Measurements from ENCODE around the gene VMP1.

The VMP1 gene

GRCh38 chr17:59766491-59766890 lies 59.0 kb downstream of the VMP1 start:
- intact Hi-C loops (cut with DNase I; ENCODE audit: low total_unique reads): no loop called here
- TF ChIP-seq, protein P1, sequence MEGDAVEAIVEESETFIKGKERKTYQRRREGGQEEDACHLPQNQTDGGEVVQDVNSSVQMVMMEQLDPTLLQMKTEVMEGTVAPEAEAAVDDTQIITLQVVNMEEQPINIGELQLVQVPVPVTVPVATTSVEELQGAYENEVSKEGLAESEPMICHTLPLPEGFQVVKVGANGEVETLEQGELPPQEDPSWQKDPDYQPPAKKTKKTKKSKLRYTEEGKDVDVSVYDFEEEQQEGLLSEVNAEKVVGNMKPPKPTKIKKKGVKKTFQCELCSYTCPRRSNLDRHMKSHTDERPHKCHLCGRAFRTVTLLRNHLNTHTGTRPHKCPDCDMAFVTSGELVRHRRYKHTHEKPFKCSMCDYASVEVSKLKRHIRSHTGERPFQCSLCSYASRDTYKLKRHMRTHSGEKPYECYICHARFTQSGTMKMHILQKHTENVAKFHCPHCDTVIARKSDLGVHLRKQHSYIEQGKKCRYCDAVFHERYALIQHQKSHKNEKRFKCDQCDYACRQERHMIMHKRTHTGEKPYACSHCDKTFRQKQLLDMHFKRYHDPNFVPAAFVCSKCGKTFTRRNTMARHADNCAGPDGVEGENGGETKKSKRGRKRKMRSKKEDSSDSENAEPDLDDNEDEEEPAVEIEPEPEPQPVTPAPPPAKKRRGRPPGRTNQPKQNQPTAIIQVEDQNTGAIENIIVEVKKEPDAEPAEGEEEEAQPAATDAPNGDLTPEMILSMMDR (IDR thresholded peaks at IDR 0.05): no peak
- H3K27me3 ChIP-seq: no peaks in the 10 kb centered on the region
- DNase-seq: no peak
- H3K36me3 ChIP-seq: peaks cover 5 to 13% (median 6%) of the 10 kb centered on the region in 3 donors
- H3K9me3 ChIP-seq: no peaks in the 10 kb centered on the region
- no peak overlapping the region for H3K27ac ChIP-seq
- H3K4me1 ChIP-seq: peaks cover 0 to 28% (median 4%) of the 10 kb centered on the region in 4 donors
- no peak overlapping the region for H3K4me3 ChIP-seq

GRCh38 chr17:59767176-59767575 lies 59.7 kb downstream of the VMP1 start:
- H3K27me3 ChIP-seq: no peaks in the 10 kb centered on the region
- no peak overlapping the region for H3K4me3 ChIP-seq
- H3K36me3 ChIP-seq: peaks cover 5 to 13% (median 6%) of the 10 kb centered on the region in 3 donors
- intact Hi-C loops (cut with DNase I; ENCODE audit: low total_unique reads): no loop called here
- H3K27ac ChIP-seq: no peak overlapping the region
- no peak for DNase-seq
- no peaks in the 10 kb centered on the region for H3K9me3 ChIP-seq
- TF ChIP-seq, protein P1 (IDR thresholded peaks at IDR 0.05): no peak
- H3K4me1 ChIP-seq: peaks cover 0 to 22% (median 4%) of the 10 kb centered on the region in 4 donors

- Histone ChIP-seq H3K4me1 (no peaks in the 10 kb centered on the region), H3K9me3 (no peaks in the 10 kb centered on the region), H3K27ac (no peak overlapping the region), H3K36me3 (peaks cover 15 to 16% (median 16%) of the 10 kb centered on the region in 3 donors), H3K27me3 (no peaks in the 10 kb centered on the region), H3K4me3 (no peak overlapping the region)
- TF ChIP-seq, protein P1 (IDR thresholded peaks at IDR 0.05): no peak
- no peak for DNase-seq
- intact Hi-C loops (cut with DNase I; ENCODE audit: low total_unique reads): no loop called here
These were observed 62.4 kb downstream of the VMP1 start for GRCh38 chr17:59769887-59770286.

DNA sequence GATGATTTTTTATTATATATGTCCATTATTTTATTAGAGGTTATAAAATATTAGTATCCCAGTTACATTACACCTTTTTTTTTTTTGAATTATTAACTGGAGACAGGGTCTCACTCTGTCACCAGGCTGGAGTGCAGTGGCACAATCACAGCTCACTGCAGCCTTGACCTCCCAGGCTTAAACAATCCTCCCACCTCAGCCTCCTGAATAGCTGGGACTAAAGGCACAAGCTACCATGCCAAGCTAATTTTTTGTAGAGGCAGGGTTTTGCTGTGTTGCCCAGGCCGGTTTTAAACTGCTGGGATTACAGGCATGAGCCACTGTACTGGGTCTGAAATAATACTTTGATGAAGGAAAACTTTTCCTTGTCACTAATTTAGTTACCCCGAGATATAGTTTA lies 63.6 kb downstream of the VMP1 start:
- Histone ChIP-seq H3K36me3 (peaks cover 21 to 26% (median 26%) of the 10 kb centered on the region in 3 donors), H3K4me3 (no peak overlapping the region), H3K27me3 (no peaks in the 10 kb centered on the region), H3K9me3 (no peaks in the 10 kb centered on the region), H3K4me1 (no peaks in the 10 kb centered on the region), H3K27ac (no peak overlapping the region)
- DNase-seq: no peak
- intact Hi-C loops (cut with DNase I; ENCODE audit: low total_unique reads): no loop called here
- TF ChIP-seq, protein P1 (IDR thresholded peaks at IDR 0.05): no peak

DNA sequence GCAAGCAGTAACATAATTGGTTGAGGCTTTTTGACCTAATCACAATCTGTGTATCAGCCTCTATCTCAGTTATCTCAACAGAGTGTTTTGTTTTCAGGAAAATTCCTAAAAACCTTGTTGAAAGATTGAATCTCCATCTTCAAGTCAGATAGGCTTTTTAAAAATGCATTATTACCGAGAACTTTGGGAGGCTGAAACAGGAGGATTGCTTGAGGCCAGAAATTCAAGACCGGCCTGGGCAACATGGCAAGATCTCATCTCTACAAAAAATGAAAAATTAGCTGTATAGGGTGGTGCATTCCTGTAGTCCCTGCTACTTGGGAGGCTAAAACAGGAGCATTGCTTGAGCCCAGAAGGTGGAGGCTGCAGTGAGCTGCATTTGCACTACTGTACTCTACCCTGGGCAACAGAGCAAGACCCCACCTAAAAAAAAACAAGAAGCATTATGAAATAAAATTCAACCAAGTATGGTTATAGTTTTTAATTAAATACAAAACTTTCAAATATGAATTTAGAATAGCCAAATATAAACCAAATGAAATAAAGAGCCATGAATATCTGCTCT lies 68.4 kb downstream of the VMP1 start:
- H3K36me3 ChIP-seq: peaks cover 31 to 49% (median 44%) of the 10 kb centered on the region in 3 donors
- no peak overlapping the region for H3K27ac ChIP-seq
- intact Hi-C loops (cut with DNase I; ENCODE audit: low total_unique reads): no loop called here
- no peaks in the 10 kb centered on the region for H3K4me1 ChIP-seq
- H3K9me3 ChIP-seq: no peaks in the 10 kb centered on the region
- TF ChIP-seq, protein P1 (IDR thresholded peaks at IDR 0.05): no peak
- no peaks in the 10 kb centered on the region for H3K27me3 ChIP-seq
- H3K4me3 ChIP-seq: no peak overlapping the region
- DNase-seq: no peak

- H3K36me3 ChIP-seq: peaks cover 31 to 49% (median 44%) of the 10 kb centered on the region in 3 donors
- no peak for DNase-seq
- TF ChIP-seq, protein P1 (IDR thresholded peaks at IDR 0.05): no peak
- no peak overlapping the region for H3K4me3 ChIP-seq
- H3K4me1 ChIP-seq: no peaks in the 10 kb centered on the region
- no peak overlapping the region for H3K27ac ChIP-seq
- intact Hi-C loops (cut with DNase I; ENCODE audit: low total_unique reads): no loop called here
- H3K27me3 ChIP-seq: no peaks in the 10 kb centered on the region
- H3K9me3 ChIP-seq: no peaks in the 10 kb centered on the region
These were observed 69.1 kb downstream of the VMP1 start for GRCh38 chr17:59776577-59776976.

All from tibial artery (tissue), 4 donors.